GM19023 (cell line): Measurements from ENCODE around the gene TBCB.
A peak's percentile ranks its signal among the peaks of the same experiment; 100 is the strongest.
"Not testable (repeated sequence)": the region's sequence is repeated elsewhere in the genome, so short reads cannot be mapped to it uniquely, and the experiment has no call there.

ENCODE experiments used
- ATAC-seq: cut with Tn5 transposase; IDR thresholded peaks from one replicate; pipeline ENCODE4 v1.9.1; 2021; ENCODE audit warnings: mild to moderate bottlenecking, moderate library complexity; ENCODE audit not compliant: unreplicated experiment

The TBCB gene

DNA sequence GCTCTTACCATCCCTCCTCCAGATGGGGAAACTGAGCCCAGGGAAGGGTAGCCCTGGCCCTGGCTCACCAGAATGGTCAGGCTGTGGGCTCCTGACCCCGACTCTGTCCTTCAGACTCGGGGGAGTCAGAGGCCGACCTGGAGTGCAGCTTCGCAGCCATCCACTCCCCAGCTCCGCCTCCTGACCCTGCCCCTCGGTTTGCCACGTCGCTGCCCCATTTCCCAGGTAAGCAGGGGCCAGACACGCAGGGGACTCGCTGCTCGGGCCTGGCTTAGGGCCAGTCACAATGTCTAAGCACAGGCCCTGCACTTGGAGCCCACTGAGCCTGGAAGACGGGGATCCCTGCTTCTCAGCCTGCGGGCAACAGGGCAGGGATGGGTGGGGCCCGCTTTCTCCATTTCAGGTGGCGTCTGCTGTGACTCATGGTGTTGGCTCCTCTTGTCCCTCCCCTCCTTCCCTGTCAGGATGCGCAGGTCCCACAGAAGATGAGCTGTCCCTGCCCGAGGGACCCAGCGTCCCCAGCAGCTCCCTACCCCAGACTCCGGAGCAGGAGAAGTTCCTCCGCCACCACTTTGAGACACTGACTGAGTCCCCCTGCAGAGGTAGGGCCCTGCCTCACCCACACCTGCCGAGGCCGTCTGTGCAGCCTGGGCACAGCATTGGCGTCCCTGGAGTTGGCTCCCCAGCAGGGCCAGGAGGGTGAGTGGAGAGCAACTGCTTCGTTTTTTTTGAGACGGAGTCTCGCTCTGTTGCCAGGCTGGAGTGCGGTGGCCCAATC is 13.5 kb upstream of the TBCB start:
- no peak for ATAC-seq

DNA sequence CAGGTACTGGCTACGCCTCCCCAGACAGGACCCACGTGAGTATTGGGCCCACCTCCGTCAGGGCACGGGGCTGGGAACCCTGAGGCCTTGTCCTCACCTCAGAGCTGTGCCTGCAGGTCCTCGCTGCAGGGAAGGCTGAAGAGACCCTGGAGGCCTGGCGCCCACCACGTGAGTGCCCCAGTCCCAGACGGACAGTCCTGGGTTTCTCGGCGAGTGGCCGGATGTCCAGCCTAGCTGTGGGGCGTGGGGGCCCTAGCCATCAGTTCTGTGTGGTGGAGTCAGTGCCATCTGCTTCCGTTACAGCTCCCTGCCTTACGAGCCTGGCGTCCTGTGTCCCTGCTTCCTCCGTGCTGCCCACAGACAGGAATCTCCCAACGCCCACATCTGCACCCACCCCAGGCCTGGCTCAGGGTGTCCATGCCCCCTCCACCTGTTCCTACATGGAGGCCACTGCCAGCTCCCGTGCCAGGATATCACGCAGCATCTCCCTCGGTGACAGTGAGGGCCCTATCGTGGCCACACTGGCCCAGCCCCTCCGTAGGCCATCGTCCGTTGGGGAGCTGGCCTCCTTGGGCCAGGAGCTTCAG is 12.1 kb upstream of the TBCB start:
- ATAC-seq = no peak

DNA sequence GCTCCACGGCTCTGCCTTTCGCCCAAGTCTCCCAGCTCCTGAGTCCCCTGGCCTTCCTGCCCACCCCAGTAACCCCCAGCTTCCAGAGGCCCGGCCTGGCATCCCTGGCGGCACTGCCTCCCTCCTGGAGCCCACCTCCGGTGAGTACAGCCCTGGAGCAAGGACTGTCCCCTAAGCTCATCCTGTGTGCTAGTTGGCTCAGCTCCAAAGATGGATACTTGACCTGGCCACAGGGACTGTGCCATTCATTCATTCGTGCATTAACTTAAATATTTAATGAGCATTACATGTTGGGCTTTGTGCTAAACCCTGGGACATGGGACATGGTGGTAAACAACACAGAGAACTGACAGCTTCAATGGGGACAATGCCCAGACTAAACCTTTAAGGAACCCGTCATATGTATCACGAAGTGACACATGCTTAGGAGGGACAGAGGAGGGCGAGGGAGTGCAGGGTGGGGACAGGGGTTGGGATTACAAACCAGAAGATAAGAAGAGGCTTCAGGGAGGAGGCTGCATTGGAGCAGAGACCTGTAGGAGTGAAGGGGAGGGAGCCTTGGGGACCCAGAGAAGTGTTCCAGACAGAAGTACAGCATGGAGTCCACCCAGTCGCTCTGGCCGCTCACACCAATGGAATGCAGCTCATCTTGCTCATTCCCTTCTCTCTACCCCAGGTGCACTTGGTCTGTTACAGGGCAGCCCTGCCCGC is 11.3 kb upstream of the TBCB start:
- ATAC-seq = no peak

DNA sequence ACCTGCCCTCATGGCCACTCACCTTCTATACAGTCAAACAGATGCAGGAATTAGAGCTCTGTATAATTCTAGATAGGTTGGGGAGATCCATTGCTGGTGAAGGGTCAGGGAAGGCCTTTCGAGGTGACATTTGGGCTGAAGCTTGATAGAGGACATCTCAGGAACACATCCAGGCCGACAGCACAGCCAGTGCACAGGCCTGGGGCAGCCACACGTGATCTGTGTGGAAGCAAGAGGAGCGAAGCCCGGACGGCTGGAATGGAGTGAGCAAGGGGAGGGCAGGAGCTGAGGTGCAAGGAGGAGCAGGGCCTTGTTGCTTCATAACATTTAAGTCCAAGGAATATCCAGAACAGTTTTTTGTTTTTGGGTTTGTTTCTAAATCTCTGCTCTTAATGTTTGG is 8.8 kb upstream of the TBCB start:
- ATAC-seq = no peak

DNA sequence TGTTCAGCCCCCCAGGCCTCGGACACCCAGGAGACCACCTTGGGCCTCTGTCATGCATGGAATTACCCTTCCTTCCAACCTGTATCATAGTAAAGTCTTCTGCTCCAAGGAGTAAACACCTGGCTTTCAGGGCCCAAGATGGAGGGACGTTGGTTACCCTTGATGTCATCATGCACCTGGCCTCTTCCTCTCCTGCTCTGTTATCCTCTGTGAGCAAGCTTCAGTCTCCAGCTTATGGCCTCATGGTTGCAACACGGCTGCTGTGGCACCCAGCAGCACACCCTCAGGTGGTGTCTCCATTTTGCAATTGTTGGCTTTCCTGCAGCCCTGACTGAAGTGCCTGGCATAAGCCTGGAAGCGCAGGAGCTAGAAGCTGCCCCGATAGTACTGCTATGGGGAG is 8.3 kb upstream of the TBCB start:
- no peak for ATAC-seq

DNA sequence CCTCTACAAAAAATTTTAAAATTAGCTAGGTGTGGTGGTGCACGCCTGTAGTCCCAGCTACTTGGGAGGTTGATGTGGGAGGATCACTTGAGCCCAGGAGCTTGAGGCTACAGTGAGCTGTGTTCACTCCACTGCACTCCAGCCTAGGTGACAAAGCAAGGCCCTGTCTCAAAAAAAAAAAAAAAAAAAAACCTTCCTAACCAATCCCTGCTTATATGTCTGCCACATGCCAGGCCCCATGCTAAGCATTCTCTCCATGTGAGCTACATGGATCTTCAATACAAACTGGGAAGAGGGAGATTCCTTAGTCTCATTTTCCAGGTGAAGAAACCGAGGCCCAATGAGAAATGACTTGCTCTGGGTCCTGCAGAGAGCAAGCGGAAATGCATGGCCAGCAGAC is 6.6 kb upstream of the TBCB start:
- no peak for ATAC-seq

DNA sequence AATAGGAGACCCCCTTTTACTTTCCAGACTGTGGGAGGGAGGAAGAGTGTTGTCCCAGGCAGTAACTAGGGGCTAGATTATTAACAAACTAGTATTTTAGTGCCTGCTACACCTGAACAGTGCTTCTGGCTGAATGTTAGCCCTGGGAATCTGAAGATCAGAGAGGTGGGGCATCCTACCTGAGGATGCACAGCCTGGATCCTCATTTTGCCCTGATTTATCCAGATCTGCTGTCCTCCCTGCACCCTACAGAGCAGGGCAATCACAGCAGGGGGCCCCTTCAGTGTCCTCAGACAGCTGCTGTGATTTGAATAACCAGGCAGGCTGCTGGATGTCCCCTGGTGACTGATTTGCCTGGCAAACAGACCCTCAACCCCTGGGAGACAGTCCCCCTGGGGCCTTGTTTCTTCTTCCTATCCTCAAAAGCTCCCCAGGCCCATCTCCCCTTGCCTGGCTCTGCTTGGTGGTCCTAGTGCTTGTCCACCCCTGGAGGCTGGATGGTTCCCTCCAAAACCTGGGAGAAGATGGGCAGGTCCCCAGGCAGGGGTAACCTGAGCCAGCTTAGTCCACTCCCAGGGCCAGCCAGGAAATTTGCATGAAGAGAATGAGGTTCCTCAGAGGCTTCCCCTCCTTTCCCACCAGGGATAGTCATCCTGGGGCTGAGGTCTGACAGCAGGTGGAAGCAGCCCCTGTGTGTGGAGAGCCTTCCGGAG is 4.6 kb upstream of the TBCB start, which contains the start of gene OVOL3:
Gene OVOL3, plus strand, starts transcription at position 657 of the 713 bp plus-strand sequence. CDS start 60 bp downstream, outside the sequence.
- ATAC-seq = no peak

DNA sequence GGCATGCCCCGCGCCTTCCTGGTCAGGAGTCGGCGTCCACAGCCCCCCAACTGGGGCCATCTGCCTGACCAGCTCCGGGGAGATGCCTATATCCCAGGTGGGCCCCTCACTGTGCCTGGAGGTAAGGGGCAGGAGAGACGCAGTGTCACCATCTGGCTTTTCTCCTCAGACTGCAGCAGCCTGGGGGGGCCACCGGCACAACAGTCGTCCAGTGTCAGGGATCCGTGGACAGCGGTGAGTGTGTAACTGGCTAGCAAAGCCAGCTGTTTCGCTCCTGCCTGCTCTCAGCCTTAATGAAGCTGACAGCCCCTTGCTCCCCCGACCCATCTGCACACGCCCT is 4.1 kb upstream of the TBCB start:
- no peak for ATAC-seq

DNA sequence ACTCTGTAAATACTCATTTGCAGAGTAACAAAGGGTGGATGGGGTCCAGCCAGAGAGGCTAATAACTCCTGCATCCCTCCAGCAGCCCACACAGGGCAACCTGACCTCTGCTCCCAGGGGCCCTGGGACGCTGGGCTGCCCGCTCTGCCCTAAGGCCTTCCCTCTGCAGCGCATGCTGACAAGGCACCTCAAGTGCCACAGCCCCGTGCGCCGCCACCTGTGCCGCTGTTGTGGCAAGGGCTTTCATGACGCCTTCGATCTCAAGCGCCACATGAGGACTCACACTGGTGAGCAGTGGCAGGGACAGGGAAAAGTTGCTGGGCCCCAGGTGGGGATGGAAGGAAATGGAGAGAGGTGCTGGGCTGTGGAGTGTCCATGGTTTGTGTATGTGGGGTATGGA is 2.6 kb upstream of the TBCB start:
- no peak for ATAC-seq

DNA sequence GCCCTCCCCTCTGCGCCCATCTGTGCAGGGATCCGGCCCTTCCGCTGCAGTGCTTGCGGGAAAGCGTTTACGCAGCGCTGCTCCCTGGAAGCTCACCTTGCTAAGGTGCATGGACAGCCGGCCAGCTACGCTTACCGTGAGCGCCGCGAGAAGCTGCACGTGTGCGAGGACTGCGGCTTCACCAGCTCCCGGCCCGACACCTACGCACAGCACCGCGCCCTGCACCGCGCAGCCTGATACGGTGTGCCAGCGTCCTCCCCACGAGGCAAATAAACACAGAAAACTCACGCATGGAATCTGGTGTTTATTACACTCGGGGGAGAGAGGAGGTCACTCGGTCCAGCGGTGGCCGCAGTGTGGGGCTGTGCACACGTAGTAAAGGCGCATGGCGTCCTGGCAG is 1.8 kb upstream of the TBCB start:
- ATAC-seq = no peak

DNA sequence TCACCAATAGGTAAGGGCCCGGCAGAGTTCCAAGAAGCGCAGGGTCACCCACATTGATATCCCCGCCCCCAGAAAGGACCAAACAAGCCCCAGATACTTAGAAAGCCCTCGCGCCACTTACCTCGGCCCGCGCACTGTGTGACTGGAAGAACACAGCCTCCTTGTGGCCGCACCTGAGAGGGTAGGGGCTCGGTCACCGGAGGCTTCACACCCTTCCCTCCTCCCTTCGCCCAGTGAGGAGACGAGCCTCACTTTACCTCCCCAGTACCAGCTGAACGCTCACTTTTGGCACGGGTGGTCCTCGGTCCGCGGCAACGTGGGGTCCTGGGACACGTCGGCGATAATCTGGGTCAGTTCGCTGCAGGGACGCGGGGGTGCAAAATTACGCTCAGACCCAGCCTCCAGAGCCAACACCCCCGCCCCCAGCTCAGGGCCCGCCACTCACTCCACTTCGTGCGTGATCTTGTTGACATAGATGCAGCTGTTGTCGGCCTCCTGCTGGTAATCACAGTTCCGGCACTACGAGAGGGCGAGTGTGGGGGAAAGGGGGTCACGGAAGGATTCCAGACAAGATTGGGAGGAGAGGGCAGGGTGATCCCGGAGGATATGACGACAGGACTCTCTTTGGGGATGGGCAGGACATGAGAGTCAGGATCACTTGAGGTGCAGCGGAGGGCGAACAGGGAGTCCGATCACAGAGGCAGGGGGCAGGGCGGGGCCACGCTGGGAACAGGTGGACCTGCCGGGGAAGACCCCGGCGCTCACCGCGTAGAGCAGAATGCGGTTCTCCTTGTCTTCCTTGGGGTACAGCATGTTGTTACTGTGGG is 1.2 kb upstream of the TBCB start:
- no peak for ATAC-seq

DNA sequence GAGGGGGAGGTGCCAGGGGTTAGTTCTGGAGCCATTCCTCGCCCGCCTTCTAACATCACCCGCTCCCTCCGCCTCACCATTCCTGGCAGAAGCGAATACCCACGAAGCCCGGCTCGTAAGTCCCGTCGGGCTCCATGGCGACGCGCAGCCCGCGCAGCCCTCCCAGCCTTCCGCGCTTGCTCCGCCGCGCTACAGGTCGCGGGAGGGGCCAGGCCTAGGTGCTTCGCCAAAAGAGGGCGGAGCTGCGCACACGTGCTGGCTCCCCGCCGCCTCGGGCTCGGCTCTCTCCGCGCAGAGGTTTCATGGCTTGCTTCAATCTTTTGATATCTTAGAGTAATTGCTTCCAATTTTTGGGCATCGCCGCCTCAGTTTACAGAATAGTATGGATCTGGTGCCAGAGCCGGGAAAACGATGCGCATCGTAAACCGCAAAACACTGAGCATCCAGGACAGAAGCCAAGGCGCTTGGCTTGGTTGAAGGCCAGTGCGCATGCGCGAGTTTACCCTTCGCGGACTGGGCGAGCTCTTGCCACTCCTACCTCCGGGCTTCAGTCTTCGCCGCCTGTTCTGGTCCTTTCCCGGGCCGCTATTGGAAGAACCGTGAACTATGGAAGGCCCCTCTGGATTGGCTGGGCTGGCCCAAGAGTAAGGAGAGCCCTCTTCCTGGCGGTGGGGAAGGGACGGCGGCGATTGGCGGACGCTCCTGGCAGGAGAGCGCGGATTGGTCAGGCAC is 381 bp upstream of the TBCB start, which contains the start of gene POLR2I:
Gene POLR2I, minus strand, starts transcription at position 155 of the 732 bp plus-strand sequence. Its CDS starts 19 bp downstream, at position 136.
- peak; percentile 84 for ATAC-seq

DNA sequence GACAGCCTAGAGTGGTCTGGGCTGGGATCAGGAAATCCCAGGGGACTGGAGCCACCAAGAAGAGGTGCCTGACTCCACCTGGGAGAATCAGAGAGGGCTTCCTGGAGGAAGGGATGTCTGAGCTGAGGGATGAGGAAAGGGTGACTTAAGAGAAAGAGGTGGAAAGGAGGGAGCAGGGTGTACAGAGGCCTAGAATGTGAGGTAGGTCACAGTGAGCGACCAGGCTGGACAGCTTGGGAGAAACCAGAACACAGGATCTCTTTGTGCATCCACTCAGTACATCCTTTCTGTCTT is 1.0 kb downstream of the TBCB start:
- no peak for ATAC-seq

DNA sequence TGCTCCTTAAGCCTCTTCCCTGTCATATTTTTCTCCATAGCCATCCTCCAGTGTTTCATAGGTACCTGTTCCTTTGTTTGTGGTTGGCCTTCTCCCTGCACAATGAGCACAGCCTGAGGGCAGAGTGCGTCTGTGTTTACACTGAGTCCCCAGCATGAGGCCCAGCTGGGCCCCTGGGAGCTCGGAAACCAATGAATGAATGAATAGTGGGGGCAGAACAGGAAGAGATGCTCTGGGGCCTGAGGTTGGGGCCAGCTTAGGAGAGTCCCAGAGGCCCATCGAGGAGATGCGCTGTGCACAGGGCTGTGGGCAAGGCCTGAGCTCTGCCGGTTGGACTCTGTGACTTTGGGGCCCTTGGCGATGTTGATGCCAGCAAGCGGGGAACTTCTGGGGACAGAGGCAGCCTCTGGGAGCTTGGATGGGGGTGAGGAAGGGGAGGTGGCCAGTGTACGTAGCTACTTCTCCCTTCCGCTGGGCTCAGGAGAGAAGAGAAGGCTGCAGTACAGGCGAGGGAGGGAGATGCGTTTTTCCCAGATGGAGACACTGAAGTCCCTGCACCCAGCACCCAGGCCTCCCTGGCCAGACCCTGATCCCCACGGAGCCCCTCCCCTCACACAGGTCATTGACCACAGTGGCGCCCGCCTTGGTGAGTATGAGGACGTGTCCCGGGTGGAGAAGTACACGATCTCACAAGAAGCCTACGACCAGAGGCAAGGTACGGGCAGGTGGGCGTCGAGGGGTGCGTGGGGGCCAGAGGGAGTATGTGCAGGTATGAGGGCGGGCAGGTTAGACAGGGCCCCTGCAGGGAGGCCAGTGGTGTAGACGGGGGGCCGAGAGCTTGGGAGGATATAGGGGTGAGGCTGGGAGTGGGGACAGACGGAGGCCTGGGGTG is 5.1 kb downstream of the TBCB start:
- no peak for ATAC-seq

DNA sequence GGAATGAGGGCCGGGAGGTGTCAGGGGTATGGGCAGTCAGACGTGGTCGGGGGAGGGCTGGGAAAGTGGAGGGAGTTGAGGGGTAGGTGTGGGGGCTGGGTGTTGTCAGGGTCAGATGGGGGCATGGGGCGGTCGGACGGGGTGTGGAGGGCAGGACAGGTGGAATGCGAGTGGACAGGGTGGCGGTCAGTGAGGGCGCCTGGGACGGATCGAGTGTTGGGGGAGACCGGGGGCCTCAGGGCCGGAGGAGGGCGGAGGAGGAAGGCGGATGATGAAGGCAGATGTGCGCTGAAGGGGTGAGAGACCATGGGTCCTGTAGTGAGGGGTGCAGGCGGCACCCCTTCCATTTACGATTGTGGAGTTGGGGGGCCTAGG is 5.7 kb downstream of the TBCB start:
- ATAC-seq = no peak

DNA sequence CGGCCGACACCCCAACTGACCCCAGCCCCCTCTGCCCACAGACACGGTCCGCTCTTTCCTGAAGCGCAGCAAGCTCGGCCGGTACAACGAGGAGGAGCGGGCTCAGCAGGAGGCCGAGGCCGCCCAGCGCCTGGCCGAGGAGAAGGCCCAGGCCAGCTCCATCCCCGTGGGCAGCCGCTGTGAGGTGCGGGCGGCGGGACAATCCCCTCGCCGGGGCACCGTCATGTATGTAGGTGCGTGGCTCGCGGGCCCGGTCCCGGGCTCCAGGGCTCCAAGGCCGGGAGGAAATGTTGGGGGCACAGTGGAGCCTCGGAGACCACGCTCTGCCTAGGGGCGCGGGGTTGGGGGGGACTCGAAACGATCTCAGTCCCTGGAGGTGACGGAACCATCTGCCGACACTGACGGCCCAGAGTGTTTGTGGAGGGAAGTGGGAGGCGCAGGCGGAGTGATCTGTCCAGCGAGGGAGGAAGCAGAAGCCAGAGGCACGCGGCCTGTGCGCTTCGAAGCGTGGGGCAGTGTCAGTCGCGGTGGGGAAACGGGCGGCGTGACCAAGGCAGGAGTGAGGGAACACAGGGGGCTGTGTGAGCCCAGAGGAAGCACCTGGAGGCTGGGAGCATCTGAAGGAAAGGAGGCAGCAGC is 6.3 kb downstream of the TBCB start:
- ATAC-seq = no peak

DNA sequence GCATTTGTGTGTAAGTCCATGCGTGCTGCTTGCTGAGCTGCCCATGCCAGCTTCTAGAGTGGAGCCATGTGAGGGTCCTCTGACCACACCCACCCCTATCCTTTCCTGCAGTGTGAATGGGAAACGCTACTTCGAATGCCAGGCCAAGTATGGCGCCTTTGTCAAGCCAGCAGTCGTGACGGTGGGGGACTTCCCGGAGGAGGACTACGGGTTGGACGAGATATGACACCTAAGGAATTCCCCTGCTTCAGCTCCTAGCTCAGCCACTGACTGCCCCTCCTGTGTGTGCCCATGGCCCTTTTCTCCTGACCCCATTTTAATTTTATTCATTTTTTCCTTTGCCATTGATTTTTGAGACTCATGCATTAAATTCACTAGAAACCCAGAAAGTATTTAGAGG is 10.3 kb downstream of the TBCB start:
- no peak for ATAC-seq

DNA sequence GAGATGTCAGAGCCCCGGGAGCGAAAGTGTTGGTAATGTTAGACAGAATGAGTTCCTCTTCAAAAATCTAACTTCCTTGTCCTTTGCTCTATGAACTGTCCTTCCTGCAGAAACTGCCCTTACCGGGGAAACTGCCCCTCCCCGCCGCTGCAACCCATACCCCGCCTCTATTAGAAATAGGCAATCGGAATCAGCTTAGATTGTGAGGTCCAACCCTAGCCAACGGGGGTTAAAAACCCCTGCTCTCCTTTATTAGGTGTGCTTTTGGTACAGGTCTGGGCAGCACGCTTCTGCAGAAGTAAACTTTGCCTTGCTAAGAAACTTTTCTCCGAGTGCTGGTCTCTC is 13.1 kb downstream of the TBCB start:
- no peak for ATAC-seq

DNA sequence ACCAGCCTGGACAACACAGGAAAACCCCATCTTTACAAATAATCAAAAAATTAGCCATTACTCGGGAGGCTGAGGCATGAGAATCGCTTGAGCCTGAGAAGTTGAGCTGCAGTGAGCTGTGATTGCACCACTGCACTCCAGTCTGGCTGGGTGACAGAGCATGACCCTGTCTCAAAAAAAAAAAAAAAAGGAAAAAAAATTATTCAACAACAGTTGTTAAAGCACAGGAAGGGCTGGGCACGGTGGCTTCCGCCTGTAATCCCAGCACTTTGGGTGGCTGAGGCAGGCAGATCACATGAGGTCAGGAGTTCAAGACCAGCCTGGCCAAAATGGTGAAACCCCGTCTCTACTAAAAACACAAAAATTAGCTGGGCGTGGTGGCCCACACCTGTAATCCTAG is 16.0 kb downstream of the TBCB start:
- ATAC-seq = not testable (repeated sequence)
